IMR-90 (cell line): ENCODE measurements around the gene C14orf180. TPM values are rescaled to one million over a fixed set of nuclear protein-coding genes. Genes with fewer than 3 reads are reported as not detected.

Experiments used
- ATAC-seq: fragments of 200-7000 bp; cut with Tn5 transposase; 2 replicates; pipeline ENCODE4 v1.9.1; 2020; ENCODE audit warnings: low read depth, mild to moderate bottlenecking, moderate library complexity
- BruUV-seq: library from RNA; stranded (reverse); fragments of 400-500 nt; replicated peaks from 2 replicates; lab custom pipeline; 2021; lab: Mats Ljungman, UMichigan
- CTCF ChIA-PET: fragments of 300-600 bp; formaldehyde crosslinking; extraction: SDS; loops from one replicate; lab custom pipeline; 2021; ENCODE audit warnings: antibody characterized with exemption; lab: Yijun Ruan, JAX
- POLR2A ChIA-PET: fragments of 300-600 bp; sonication (Branson Sonifier 250); formaldehyde crosslinking; loops from one replicate; lab custom pipeline; 2022; ENCODE audit warnings: antibody characterized with exemption; ENCODE audit not compliant: unreplicated experiment; lab: Charles Lee
- DNase-seq: peaks from one replicate; pipeline ENCODE4 v3.0.0; 2013
- H2AFZ ChIP-seq: replicated peaks from 2 replicates; pipeline ENCODE3; 2013; ENCODE audit warnings: low read length, mild to moderate bottlenecking; ENCODE audit not compliant: poor library complexity
- H2AK5ac ChIP-seq: 2 replicates; pipeline ENCODE4 v1.6.1; 2013; ENCODE audit warnings: low read depth, low read length, inconsistent platforms
- H2AK9ac ChIP-seq: replicated peaks from 2 replicates; pipeline ENCODE3; 2013; ENCODE audit warnings: mild to moderate bottlenecking, low read depth, low read length, moderate library complexity; ENCODE audit not compliant: poor library complexity
- H2BK120ac ChIP-seq: 2 replicates; pipeline ENCODE4 v1.6.1; 2013; ENCODE audit warnings: low read depth, low read length, inconsistent platforms
- H2BK15ac ChIP-seq: 3 replicates; pipeline ENCODE4 v1.6.1; 2013; ENCODE audit warnings: low read depth, low read length, inconsistent platforms
- H2BK20ac ChIP-seq: 2 replicates; pipeline ENCODE4 v1.6.1; 2013; ENCODE audit warnings: low read depth, mild to moderate bottlenecking, inconsistent platforms, low read length, moderate library complexity
- H2BK5ac ChIP-seq: 2 replicates; pipeline ENCODE4 v1.6.1; 2013; ENCODE audit warnings: mild to moderate bottlenecking, low read depth, low read length, inconsistent platforms; ENCODE audit not compliant: poor library complexity, severe bottlenecking
- H3K14ac ChIP-seq: replicated peaks from 2 replicates; pipeline ENCODE4 v1.6.1; 2013; ENCODE audit warnings: low read depth, low read length, inconsistent platforms
- H3K18ac ChIP-seq: 2 replicates; pipeline ENCODE4 v1.6.1; 2013; ENCODE audit warnings: low read depth, low read length, control low read depth
- H3K23ac ChIP-seq: 2 replicates; pipeline ENCODE4 v1.6.1; 2013; ENCODE audit warnings: low read depth, low read length, inconsistent platforms
- H3K27ac ChIP-seq: 2 replicates; pipeline ENCODE4 v1.5.1; 2013; ENCODE audit warnings: mild to moderate bottlenecking, control low read depth, low read length; ENCODE audit not compliant: insufficient read depth
- H3K27me3 ChIP-seq: 2 replicates; pipeline ENCODE4 v1.6.1; 2013; ENCODE audit warnings: low read length; ENCODE audit not compliant: control insufficient read depth, insufficient read depth
- H3K36me3 ChIP-seq: 2 replicates; pipeline ENCODE4 v1.6.1; 2013; ENCODE audit warnings: low read length, mixed read lengths; ENCODE audit not compliant: control insufficient read depth, insufficient read depth
- H3K4ac ChIP-seq: 2 replicates; pipeline ENCODE4 v1.6.1; 2013; ENCODE audit warnings: low read depth, low read length, inconsistent platforms
- H3K4me1 ChIP-seq: 2 replicates; pipeline ENCODE4 v1.6.1; 2013; ENCODE audit warnings: low read length, mixed read lengths; ENCODE audit not compliant: control insufficient read depth, insufficient read depth
- H3K4me2 ChIP-seq: 2 replicates; pipeline ENCODE4 v1.6.1; 2013; ENCODE audit warnings: low read depth, mild to moderate bottlenecking, control low read depth, low read length, moderate library complexity
- H3K4me3 ChIP-seq: 2 replicates; pipeline ENCODE4 v1.5.1; 2013; ENCODE audit warnings: low read depth, mild to moderate bottlenecking, control low read depth, low read length, moderate library complexity; ENCODE audit not compliant: insufficient read depth
- H3K56ac ChIP-seq: 2 replicates; pipeline ENCODE4 v1.6.1; 2013; ENCODE audit warnings: low read length, inconsistent platforms; ENCODE audit not compliant: insufficient read depth; ENCODE audit errors: extremely low read depth
- H3K79me1 ChIP-seq, 2 experiments: 2 replicates each; pipeline ENCODE4 v1.6.1; 2013; ENCODE audit warnings: low read length in 2 of 2, inconsistent platforms in 1 of 2, low read depth in 1 of 2
- H3K9ac ChIP-seq: 2 replicates; pipeline ENCODE4 v1.6.1; 2013; ENCODE audit warnings: low read depth, low read length, control low read depth
- H3K9me1 ChIP-seq: 2 replicates; pipeline ENCODE4 v1.6.1; 2013; ENCODE audit warnings: low read length, inconsistent platforms; ENCODE audit not compliant: insufficient read depth
- H3K9me3 ChIP-seq: 2 replicates; pipeline ENCODE4 v1.6.1; 2013; ENCODE audit warnings: low read length; ENCODE audit not compliant: control insufficient read depth, insufficient read depth
- H4K20me1 ChIP-seq: 2 replicates; pipeline ENCODE4 v1.6.1; 2013; ENCODE audit warnings: low read length, inconsistent platforms; ENCODE audit not compliant: insufficient read depth
- H4K5ac ChIP-seq: 2 replicates; pipeline ENCODE4 v1.6.1; 2013; ENCODE audit warnings: mild to moderate bottlenecking, low read depth, low read length, control low read depth
- H4K8ac ChIP-seq, 2 experiments: 2 replicates each; pipeline ENCODE4 v1.6.1; 2013; ENCODE audit warnings: low read depth in 2 of 2, low read length in 2 of 2, control low read depth in 1 of 2, inconsistent platforms in 1 of 2
- H4K91ac ChIP-seq: 2 replicates; pipeline ENCODE4 v1.6.1; 2013; ENCODE audit warnings: low read depth, low read length, inconsistent platforms; ENCODE audit not compliant: insufficient read depth
- BHLHE40 ChIP-seq: fragments of 150-350 bp; IDR thresholded peaks from 2 replicates; pipeline ENCODE4 v1.6.1; 2016; ENCODE audit warnings: mild to moderate bottlenecking, low read depth, low read length
- WGBS, 2 experiments: methylation state at CpG; one replicate each; pipeline versions ENCODE4 v1.1.5 to v1.1.7; 2013; ENCODE audit warnings: missing lambda C conversion rate in 2 of 2; ENCODE audit not compliant: insufficient read length in 1 of 2; ENCODE audit errors: extremely low coverage in 2 of 2; 5-methylcytosine and 5-hydroxymethylcytosine counted together
- dilution Hi-C: fragments of 300-500 bp; cut with HindIII; formaldehyde crosslinking; loops from one replicate; pipeline ENCODE4 v1.14.3; 2018; ENCODE audit warnings: low sequenced_read_pairs; ENCODE audit not compliant: unreplicated experiment
- in situ Hi-C: fragments of 300-500 bp; cut with MboI; formaldehyde crosslinking; loops from 3 replicates; pipeline ENCODE4 v1.14.3; 2019; ENCODE audit warnings: low sequenced_read_pairs, inconsistent platforms, mixed read lengths
- intact Hi-C: fragments of 100-400 bp; cut with micrococcal nuclease; formaldehyde crosslinking; loops from 2 replicates; pipeline ENCODE4 v1.10.0; 2022
- polyA plus RNA-seq, 3 experiments: library from polyadenylated mRNA; depleted of rRNA; stranded (reverse); fragments of >200 nt; gene quantifications; 2 replicates each; pipeline ENCODE4 v1.2.3, GENCODE V29; 2012; ENCODE audit warnings: low replicate concordance in 1 of 3
- total RNA-seq: library from RNA; depleted of rRNA; stranded (reverse); fragments of >200 nt; gene quantifications from 2 replicates; pipeline ENCODE4 v1.2.3, GENCODE V29; 2012
- TF ChIP-seq, protein P1 (sequence below): conservative IDR thresholded peaks from 2 replicates; pipeline ENCODE4 v1.5.1; 2012; ENCODE audit warnings: mild to moderate bottlenecking, low read depth, low read length, improper control_type of control experiment
- TF ChIP-seq, protein P2 (sequence below): fragments of 150-350 bp; IDR thresholded peaks from 2 replicates; pipeline ENCODE4 v1.6.1; 2016; ENCODE audit warnings: low read depth, mild to moderate bottlenecking, low read length, moderate library complexity, borderline replicate concordance

C14orf180 gene
- total and polyA plus RNA-seq, 2 of the 4 experiments (the other 2 are of a cell fraction), result not detected

DNA sequence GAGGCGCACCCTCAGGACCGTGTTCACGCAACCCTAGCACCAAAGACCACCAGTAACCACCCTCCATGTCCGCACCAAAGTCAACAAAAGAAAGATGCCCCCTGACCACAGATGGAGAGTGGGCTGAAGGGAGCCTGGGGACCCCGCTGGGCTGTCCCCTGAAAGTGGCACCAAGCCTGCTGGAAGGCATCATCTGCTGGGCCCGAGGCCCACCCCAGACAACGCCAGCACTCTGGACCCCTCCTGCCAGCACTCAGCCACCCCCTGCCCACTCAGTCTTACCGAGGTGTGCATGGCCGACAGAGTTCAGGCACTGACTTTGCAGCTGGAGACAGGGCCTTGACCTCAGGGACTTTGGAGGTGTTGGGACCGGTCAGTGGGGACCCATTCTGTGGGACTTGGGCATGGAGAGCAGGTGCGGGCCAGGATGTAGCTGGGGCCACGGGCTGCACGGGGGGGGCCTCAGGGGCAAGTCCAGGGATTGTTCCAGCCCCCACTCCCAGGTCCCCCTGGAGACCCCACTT lies 59.4 kb downstream of the C14orf180 start:
- Histone ChIP-seq H3K56ac (no peak overlapping the region), H2BK15ac (no peak overlapping the region), H3K14ac (no peak overlapping the region), H4K91ac (no peak overlapping the region), H2BK20ac (no peak overlapping the region), H2AK5ac (no peak overlapping the region), H2BK120ac (no peak overlapping the region), H3K4ac (no peak overlapping the region), H4K8ac (no peak overlapping the region), H3K18ac (no peak overlapping the region), H2AFZ (peak overlapping the region; percentile 21), H3K79me1 (no peaks in the 10 kb centered on the region), H2AK9ac (no peak overlapping the region), H3K9ac (no peak overlapping the region), H3K4me3 (no peak overlapping the region), H3K27ac (no peak overlapping the region), H3K4me2 (no peak overlapping the region), H3K27me3 (peaks cover 22% of the 10 kb centered on the region), H3K4me1 (no peaks in the 10 kb centered on the region), H3K23ac (no peak overlapping the region), H4K5ac (no peak overlapping the region), H3K9me3 (no peaks in the 10 kb centered on the region), H4K20me1 (no peaks in the 10 kb centered on the region), H2BK5ac (no peak overlapping the region), H3K9me1 (no peaks in the 10 kb centered on the region), H3K36me3 (no peaks in the 10 kb centered on the region)
- dilution Hi-C loops (no loop called here), in situ Hi-C loops (loop anchor here (25.0 kb wide), 1 partner anchor 552 kb away; the partner anchor contains the start of gene ASPG), intact Hi-C loops (no loop called here)
- CTCF ChIA-PET, result interaction anchor here (1.2 kb wide), 1 partner anchor 9 kb away, joined by 5 read pairs; no protein-coding TSS in a partner anchor
- ATAC-seq (no peak), DNase-seq (no peak)
- BruUV-seq, result no TSS peak
- POLR2A ChIA-PET, result no interaction called here
- TF ChIP-seq BHLHE40, result no peak
- TF ChIP-seq, protein P1, sequence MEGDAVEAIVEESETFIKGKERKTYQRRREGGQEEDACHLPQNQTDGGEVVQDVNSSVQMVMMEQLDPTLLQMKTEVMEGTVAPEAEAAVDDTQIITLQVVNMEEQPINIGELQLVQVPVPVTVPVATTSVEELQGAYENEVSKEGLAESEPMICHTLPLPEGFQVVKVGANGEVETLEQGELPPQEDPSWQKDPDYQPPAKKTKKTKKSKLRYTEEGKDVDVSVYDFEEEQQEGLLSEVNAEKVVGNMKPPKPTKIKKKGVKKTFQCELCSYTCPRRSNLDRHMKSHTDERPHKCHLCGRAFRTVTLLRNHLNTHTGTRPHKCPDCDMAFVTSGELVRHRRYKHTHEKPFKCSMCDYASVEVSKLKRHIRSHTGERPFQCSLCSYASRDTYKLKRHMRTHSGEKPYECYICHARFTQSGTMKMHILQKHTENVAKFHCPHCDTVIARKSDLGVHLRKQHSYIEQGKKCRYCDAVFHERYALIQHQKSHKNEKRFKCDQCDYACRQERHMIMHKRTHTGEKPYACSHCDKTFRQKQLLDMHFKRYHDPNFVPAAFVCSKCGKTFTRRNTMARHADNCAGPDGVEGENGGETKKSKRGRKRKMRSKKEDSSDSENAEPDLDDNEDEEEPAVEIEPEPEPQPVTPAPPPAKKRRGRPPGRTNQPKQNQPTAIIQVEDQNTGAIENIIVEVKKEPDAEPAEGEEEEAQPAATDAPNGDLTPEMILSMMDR, result no peak
- TF ChIP-seq, protein P2, sequence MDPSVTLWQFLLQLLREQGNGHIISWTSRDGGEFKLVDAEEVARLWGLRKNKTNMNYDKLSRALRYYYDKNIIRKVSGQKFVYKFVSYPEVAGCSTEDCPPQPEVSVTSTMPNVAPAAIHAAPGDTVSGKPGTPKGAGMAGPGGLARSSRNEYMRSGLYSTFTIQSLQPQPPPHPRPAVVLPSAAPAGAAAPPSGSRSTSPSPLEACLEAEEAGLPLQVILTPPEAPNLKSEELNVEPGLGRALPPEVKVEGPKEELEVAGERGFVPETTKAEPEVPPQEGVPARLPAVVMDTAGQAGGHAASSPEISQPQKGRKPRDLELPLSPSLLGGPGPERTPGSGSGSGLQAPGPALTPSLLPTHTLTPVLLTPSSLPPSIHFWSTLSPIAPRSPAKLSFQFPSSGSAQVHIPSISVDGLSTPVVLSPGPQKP, result no peak
- 100% methylated on average over 1 of the region's 13 CpGs; no CpG with 5 or more reads in 1 of the 2 experiments for WGBS, 2 experiments
